NCI-H146 treated with DMSO at 0.1 percent for 48 hours (cell line): ENCODE results near the gene CDNF.

Source experiments
- DNase-seq: peaks from one replicate; lab custom pipeline; 2025; ENCODE audit not compliant: unreplicated experiment; lab: John Stamatoyannopoulos, UW

CDNF gene

GRCh38 chr10:14800397-14800796 is 37.4 kb downstream of the CDNF start:
- no peak for DNase-seq

GRCh38 chr10:14798636-14799035 is 39.2 kb downstream of the CDNF start:
- DNase-seq, result no peak

- no peak for DNase-seq
These were observed 49.9 kb downstream of the CDNF start for GRCh38 chr10:14787938-14788337.

GRCh38 chr10:14784459-14785055 is 53.3 kb downstream of the CDNF start:
- no peak for DNase-seq

GRCh38 chr10:14782691-14783363 is 55.0 kb downstream of the CDNF start:
- DNase-seq, result no peak

GRCh38 chr10:14781763-14782162 is 56.1 kb downstream of the CDNF start:
- no peak for DNase-seq

- DNase-seq, result no peak
These were observed 58.7 kb downstream of the CDNF start for GRCh38 chr10:14779001-14779651.

- DNase-seq, result no peak
These were observed 61.3 kb downstream of the CDNF start for GRCh38 chr10:14776546-14776945.

- DNase-seq, result no peak
These were observed 62.2 kb downstream of the CDNF start for GRCh38 chr10:14775656-14776055.

- no peak for DNase-seq
These were observed 63.0 kb downstream of the CDNF start, which contains the start of gene FAM107B for GRCh38 chr10:14774797-14775196. FAM107B (minus strand) TSS chr10:14774897; CDS start chr10:14774663, 234 bp downstream.

- DNase-seq, result no peak
These were observed 63.6 kb downstream of the CDNF start for GRCh38 chr10:14774214-14774580.

GRCh38 chr10:14773551-14774213 is 64.2 kb downstream of the CDNF start:
- DNase-seq, result no peak

- DNase-seq, result no peak
These were observed 65.4 kb downstream of the CDNF start for GRCh38 chr10:14772399-14772798.

GRCh38 chr10:14770927-14771326 is 66.9 kb downstream of the CDNF start:
- DNase-seq, result no peak
